BLaER1 (cell line): ENCODE data around the gene CLBA1.
A peak's percentile ranks its signal among the peaks of the same experiment; 100 is the strongest.

Experiments
- H3K27ac ChIP-seq: shearing (Covaris generic); formaldehyde crosslinking; 2 replicates; pipeline ENCODE4 v1.8.1; 2022
- H3K27me3 ChIP-seq: shearing (Covaris generic); formaldehyde crosslinking; 2 replicates; pipeline ENCODE4 v1.8.1; 2022
- H3K36me3 ChIP-seq: shearing (Covaris generic); formaldehyde crosslinking; 2 replicates; pipeline ENCODE4 v1.8.1; 2022
- H3K4me1 ChIP-seq: shearing (Covaris generic); formaldehyde crosslinking; 2 replicates; pipeline ENCODE4 v1.8.1; 2022
- H3K4me2 ChIP-seq: shearing (Covaris generic); formaldehyde crosslinking; 2 replicates; pipeline ENCODE4 v1.8.1; 2022
- H3K4me3 ChIP-seq: shearing (Covaris generic); formaldehyde crosslinking; 2 replicates; pipeline ENCODE4 v1.8.1; 2022
- H3K9ac ChIP-seq: shearing (Covaris generic); formaldehyde crosslinking; 2 replicates; pipeline ENCODE4 v1.8.1; 2022
- H3K9me3 ChIP-seq: shearing (Covaris generic); formaldehyde crosslinking; 2 replicates; pipeline ENCODE4 v1.8.1; 2022
- H4K20me1 ChIP-seq: shearing (Covaris generic); formaldehyde crosslinking; 2 replicates; pipeline ENCODE4 v1.8.1; 2022
- Cebpa-rat ChIP-seq: shearing (Covaris generic); IDR thresholded peaks from 2 replicates; pipeline ENCODE4 v1.8.1; 2022

The CLBA1 gene

GRCh38 chr14:104957146-104958113, 28.2 kb upstream of the CLBA1 start:
- no peaks in the 10 kb centered on the region for H4K20me1 ChIP-seq

GRCh38 chr14:104964546-104964945, 21.0 kb upstream of the CLBA1 start:
- Histone ChIP-seq H3K9me3 (no peaks in the 10 kb centered on the region), H3K4me2 (no peak overlapping the region), H4K20me1 (peaks cover 5% of the 10 kb centered on the region; the same call in 1 of the 2 replicates), H3K4me1 (peaks cover 31% of the 10 kb centered on the region), H3K36me3 (no peaks in the 10 kb centered on the region), H3K27me3 (no peaks in the 10 kb centered on the region), H3K27ac (no peak overlapping the region), H3K4me3 (no peak overlapping the region), H3K9ac (no peak overlapping the region)
- TF ChIP-seq Cebpa-rat, result no peak

More at GRCh38 chr14:104957146-104958113, 28.2 kb upstream of the CLBA1 start:
- H3K9ac ChIP-seq, result no peak overlapping the region
- no peak overlapping the region for H3K4me3 ChIP-seq
- peaks cover 9% of the 10 kb centered on the region; the same call in 1 of the 2 replicates for H3K36me3 ChIP-seq
- H3K4me2 ChIP-seq, result no peak overlapping the region
- TF ChIP-seq Cebpa-rat, result no peak
- no peaks in the 10 kb centered on the region for H3K9me3 ChIP-seq
- H3K4me1 ChIP-seq, result no peaks in the 10 kb centered on the region
- H3K27me3 ChIP-seq, result no peaks in the 10 kb centered on the region
- no peak overlapping the region for H3K27ac ChIP-seq

GRCh38 chr14:104965561-104966231, 19.9 kb upstream of the CLBA1 start:
- Histone ChIP-seq H3K4me1 (peaks cover 34% of the 10 kb centered on the region), H3K9ac (no peak overlapping the region), H3K27ac (no peak overlapping the region), H3K9me3 (no peaks in the 10 kb centered on the region), H3K4me3 (no peak overlapping the region), H4K20me1 (peaks cover 5% of the 10 kb centered on the region; the same call in 1 of the 2 replicates), H3K4me2 (no peak overlapping the region), H3K27me3 (no peaks in the 10 kb centered on the region), H3K36me3 (no peaks in the 10 kb centered on the region)
- no peak for TF ChIP-seq Cebpa-rat

GRCh38 chr14:104966261-104966865, 19.2 kb upstream of the CLBA1 start:
- no peak overlapping the region for H3K9ac ChIP-seq

GRCh38 chr14:104966981-104967385, 18.6 kb upstream of the CLBA1 start:
- H3K4me3 ChIP-seq, result no peak overlapping the region
- peaks cover 5% of the 10 kb centered on the region; the same call in 1 of the 2 replicates for H4K20me1 ChIP-seq
- no peaks in the 10 kb centered on the region for H3K36me3 ChIP-seq
- no peaks in the 10 kb centered on the region for H3K27me3 ChIP-seq
- no peak overlapping the region for H3K9ac ChIP-seq
- no peak for TF ChIP-seq Cebpa-rat
- peaks cover 46% of the 10 kb centered on the region for H3K4me1 ChIP-seq
- H3K27ac ChIP-seq, result peak overlapping the region; percentile 59
- peak overlapping the region; percentile 85 for H3K4me2 ChIP-seq
- no peaks in the 10 kb centered on the region for H3K9me3 ChIP-seq

More at GRCh38 chr14:104966261-104966865, 19.2 kb upstream of the CLBA1 start:
- no peak overlapping the region for H3K27ac ChIP-seq
- no peak overlapping the region for H3K4me3 ChIP-seq
- no peak for TF ChIP-seq Cebpa-rat
- peaks cover 40% of the 10 kb centered on the region for H3K4me1 ChIP-seq
- no peaks in the 10 kb centered on the region for H3K9me3 ChIP-seq
- no peaks in the 10 kb centered on the region for H3K36me3 ChIP-seq
- no peaks in the 10 kb centered on the region for H3K27me3 ChIP-seq
- H3K4me2 ChIP-seq, result peak overlapping the region; percentile 85; the same call in 1 of the 2 replicates
- peaks cover 5% of the 10 kb centered on the region; the same call in 1 of the 2 replicates for H4K20me1 ChIP-seq

- Histone ChIP-seq H3K9me3 (no peaks in the 10 kb centered on the region), H3K4me3 (peak overlapping the region; percentile 49), H3K9ac (peak overlapping the region; percentile 44; the same call in 1 of the 2 replicates), H3K36me3 (no peaks in the 10 kb centered on the region), H3K27ac (peak overlapping the region; percentile 59), H3K4me2 (peak overlapping the region; percentile 85), H3K27me3 (no peaks in the 10 kb centered on the region), H4K20me1 (peaks cover 5% of the 10 kb centered on the region; the same call in 1 of the 2 replicates), H3K4me1 (peaks cover 51% of the 10 kb centered on the region)
- TF ChIP-seq Cebpa-rat, result no peak
Observed at GRCh38 chr14:104967386-104968152, 18.0 kb upstream of the CLBA1 start.

- Histone ChIP-seq H3K4me1 (peaks cover 57% of the 10 kb centered on the region), H4K20me1 (peaks cover 5% of the 10 kb centered on the region; the same call in 1 of the 2 replicates), H3K4me3 (peak overlapping the region; percentile 49), H3K4me2 (peak overlapping the region; percentile 85), H3K27ac (peak overlapping the region; percentile 59), H3K9ac (peak overlapping the region; percentile 40; the same call in 1 of the 2 replicates), H3K36me3 (no peaks in the 10 kb centered on the region), H3K9me3 (no peaks in the 10 kb centered on the region), H3K27me3 (no peaks in the 10 kb centered on the region)
- TF ChIP-seq Cebpa-rat, result no peak
Observed at GRCh38 chr14:104968153-104968527, 17.4 kb upstream of the CLBA1 start.

- no peaks in the 10 kb centered on the region for H3K27me3 ChIP-seq
- H3K9me3 ChIP-seq, result no peaks in the 10 kb centered on the region
- no peaks in the 10 kb centered on the region for H3K36me3 ChIP-seq
- peak overlapping the region; percentile 59 for H3K27ac ChIP-seq
- peak overlapping the region; percentile 49 for H3K4me3 ChIP-seq
- peak overlapping the region; percentile 40; the same call in 1 of the 2 replicates for H3K9ac ChIP-seq
- no peak for TF ChIP-seq Cebpa-rat
- peaks cover 5% of the 10 kb centered on the region; the same call in 1 of the 2 replicates for H4K20me1 ChIP-seq
- peak overlapping the region; percentile 85 for H3K4me2 ChIP-seq
- peaks cover 59% of the 10 kb centered on the region for H3K4me1 ChIP-seq
Observed at GRCh38 chr14:104968541-104969401, 16.8 kb upstream of the CLBA1 start.
